ENCODE data around the gene STRIP1.

DNA sequence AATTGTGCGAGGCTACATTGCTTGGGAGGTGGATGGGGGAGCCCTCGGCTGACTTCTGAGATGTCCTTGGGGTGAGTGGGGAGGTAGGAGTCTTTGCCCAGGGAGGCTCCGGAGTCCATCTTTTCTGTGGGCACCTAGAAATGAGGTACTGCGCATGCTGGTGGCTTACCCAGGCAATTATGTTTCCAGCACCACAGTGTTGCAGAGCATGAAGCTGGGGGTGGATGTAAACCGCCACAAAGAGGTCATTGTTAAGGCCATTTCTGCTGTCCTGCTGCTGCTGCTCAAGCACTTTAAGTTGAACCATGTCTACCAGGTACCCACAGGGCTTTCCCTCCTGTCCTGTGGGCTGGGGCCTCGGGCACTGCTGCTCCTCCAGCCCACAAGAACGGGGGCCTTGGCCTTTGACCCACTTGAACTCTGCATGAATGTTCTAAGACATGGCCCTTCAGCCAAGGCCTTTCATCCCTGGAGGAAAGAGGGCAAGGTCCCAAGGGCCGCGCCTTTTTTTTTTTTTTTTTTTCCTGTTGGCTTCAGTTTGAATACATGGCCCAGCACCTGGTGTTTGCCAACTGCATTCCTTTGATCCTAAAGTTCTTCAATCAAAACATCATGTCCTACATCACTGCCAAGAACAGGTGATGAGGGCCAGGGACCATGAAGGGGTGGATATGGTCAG, 14.6 kb downstream of the STRIP1 start:
- no peak for TF ChIP-seq CTCF (IDR thresholded peaks at IDR 0.05)
- TF ChIP-seq POLR2A (IDR thresholded peaks at IDR 0.05), result no peak

All from vagina (tissue), 2 donors.